ENCODE results near the gene SLC35E4.
A peak's percentile ranks its signal among the peaks of the same experiment; 100 is the strongest.
"Not testable (repeated sequence)": the region's sequence is repeated elsewhere in the genome, so short reads cannot be mapped to it uniquely, and the experiment has no call there.

Gene SLC35E4

GRCh38 chr22:30635273-30636225 lies at the start of gene SLC35E4:
SLC35E4 (plus strand) TSS chr22:30635781; CDS start chr22:30636451, 670 bp downstream.
- DNase-seq: peak; percentile 85

GRCh38 chr22:30586414-30586813 lies 49.2 kb upstream of the SLC35E4 start:
- DNase-seq: no peak

GRCh38 chr22:30591191-30591587 lies 44.4 kb upstream of the SLC35E4 start:
- no peak for DNase-seq

- peak; percentile 99 for DNase-seq
Observed at GRCh38 chr22:30591588-30592359, 43.8 kb upstream of the SLC35E4 start, which contains the start of gene PES1. PES1 (minus strand) TSS chr22:30591910; CDS start chr22:30591833, 77 bp downstream.

GRCh38 chr22:30592360-30592713 lies 43.2 kb upstream of the SLC35E4 start:
- not testable (repeated sequence) for DNase-seq

- no peak for DNase-seq
Observed at GRCh38 chr22:30596199-30596598, 39.4 kb upstream of the SLC35E4 start.

- DNase-seq: no peak
Observed at GRCh38 chr22:30596886-30597285, 38.7 kb upstream of the SLC35E4 start.

GRCh38 chr22:30598986-30599385 lies 36.6 kb upstream of the SLC35E4 start:
- DNase-seq: no peak

GRCh38 chr22:30600921-30601320 lies 34.7 kb upstream of the SLC35E4 start:
- no peak for DNase-seq

GRCh38 chr22:30601464-30601863 lies 34.1 kb upstream of the SLC35E4 start:
- DNase-seq: no peak

GRCh38 chr22:30602049-30602448 lies 33.5 kb upstream of the SLC35E4 start:
- peak; percentile 40 for DNase-seq

- no peak for DNase-seq
Observed at GRCh38 chr22:30603801-30604200, 31.8 kb upstream of the SLC35E4 start.

GRCh38 chr22:30604723-30605122 lies 30.9 kb upstream of the SLC35E4 start:
- no peak for DNase-seq

- DNase-seq: peak; percentile 19
Observed at GRCh38 chr22:30605449-30606110, 30.0 kb upstream of the SLC35E4 start.

- peak; percentile 74 for DNase-seq
Observed at GRCh38 chr22:30606455-30607299, 28.9 kb upstream of the SLC35E4 start, which contains the start of gene TCN2. TCN2 (plus strand) TSS chr22:30607174; CDS start chr22:30607332, 158 bp downstream.

- DNase-seq: no peak
Observed at GRCh38 chr22:30607300-30607930, 28.2 kb upstream of the SLC35E4 start.

GRCh38 chr22:30607939-30608338 lies 27.6 kb upstream of the SLC35E4 start:
- DNase-seq: no peak

- no peak for DNase-seq
Observed at GRCh38 chr22:30609260-30610185, 26.1 kb upstream of the SLC35E4 start.

GRCh38 chr22:30610299-30610698 lies 25.3 kb upstream of the SLC35E4 start:
- DNase-seq: no peak

- DNase-seq: no peak
Observed at GRCh38 chr22:30611197-30611596, 24.4 kb upstream of the SLC35E4 start.

All from COR-L47 (cell line).